ENCODE results near the gene ITPRIPL2.

ITPRIPL2 gene

GRCh38 chr16:19113577-19114358, at the start of gene ITPRIPL2:
TSS of gene ITPRIPL2 (plus strand) at chr16:19113964. CDS start at chr16:19114462, 498 bp downstream.
- no peak for DNase-seq

DNA sequence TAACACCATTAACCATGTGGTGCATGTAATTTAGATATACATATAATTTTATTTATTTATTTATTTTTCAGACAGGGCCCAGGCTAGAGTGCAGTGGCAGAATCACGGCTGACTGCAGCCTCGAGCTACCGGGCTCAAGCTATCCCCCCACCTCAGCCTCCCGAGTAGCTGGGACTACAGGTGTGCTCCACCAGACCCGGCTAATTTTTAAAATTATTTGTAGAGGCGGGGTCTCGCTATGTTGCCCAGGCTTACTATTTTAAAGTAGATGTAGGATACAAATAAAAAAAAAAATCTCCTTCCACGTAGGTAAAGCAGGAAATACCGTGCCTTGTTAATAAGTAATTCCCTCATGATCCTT, 46.8 kb upstream of the ITPRIPL2 start:
- no peak for DNase-seq

DNA sequence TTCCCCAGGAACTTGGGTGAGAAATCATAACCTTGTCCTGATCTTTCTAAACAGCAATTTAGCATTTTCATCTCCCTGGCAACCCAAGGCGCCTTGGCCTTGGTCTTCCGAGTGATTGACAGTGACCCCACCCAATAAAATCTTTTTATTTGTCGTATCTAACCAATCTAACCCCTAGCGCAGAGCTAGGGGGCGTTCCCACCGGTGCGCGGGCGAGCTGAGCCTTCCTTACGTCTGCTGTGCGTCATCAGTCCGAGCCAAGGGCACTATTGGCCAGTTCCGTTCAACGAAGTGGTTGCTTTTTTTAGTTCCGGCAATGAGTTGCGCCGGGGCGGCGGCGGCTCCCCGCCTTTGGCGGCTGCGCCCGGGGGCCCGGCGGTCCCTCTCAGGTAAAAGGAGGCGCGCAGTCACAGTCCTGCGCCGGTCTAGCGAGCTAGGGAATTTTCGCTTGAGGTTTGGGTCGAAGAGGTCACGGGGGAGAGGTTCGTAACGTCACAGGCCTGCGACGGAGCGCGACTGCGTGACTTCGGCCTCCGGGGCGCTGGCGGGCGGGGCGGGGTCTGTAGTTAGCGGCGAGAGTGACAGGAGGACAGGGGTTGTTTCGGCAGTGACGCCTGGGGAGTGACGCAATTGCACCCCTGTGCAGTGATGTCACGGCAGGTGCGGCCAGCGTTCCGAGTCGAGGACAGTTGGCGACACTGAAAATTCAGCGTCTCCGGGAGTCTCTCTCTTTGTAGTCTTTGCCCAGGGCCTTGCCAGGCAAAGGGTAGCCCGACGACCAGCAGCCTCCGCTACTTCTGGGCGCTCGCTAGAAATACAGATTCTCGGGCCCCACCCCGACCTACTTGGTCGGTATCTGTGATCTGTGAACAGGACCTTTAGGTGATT, 46.2 kb upstream of the ITPRIPL2 start, which contains the start of gene COQ7:
Gene COQ7, plus strand, starts transcription at position 266 of the 888 bp plus-strand sequence. Its CDS starts 51 bp downstream, at position 317.
- DNase-seq = peak; percentile 99

- no peak for DNase-seq
Observed at GRCh38 chr16:19068237-19068815, 45.4 kb upstream of the ITPRIPL2 start.

GRCh38 chr16:19071811-19072777, 41.7 kb upstream of the ITPRIPL2 start:
- peak; percentile 74 for DNase-seq

GRCh38 chr16:19073344-19073743, 40.4 kb upstream of the ITPRIPL2 start:
- DNase-seq = no peak

- no peak for DNase-seq
Observed at GRCh38 chr16:19073863-19074262, 39.9 kb upstream of the ITPRIPL2 start.

DNA sequence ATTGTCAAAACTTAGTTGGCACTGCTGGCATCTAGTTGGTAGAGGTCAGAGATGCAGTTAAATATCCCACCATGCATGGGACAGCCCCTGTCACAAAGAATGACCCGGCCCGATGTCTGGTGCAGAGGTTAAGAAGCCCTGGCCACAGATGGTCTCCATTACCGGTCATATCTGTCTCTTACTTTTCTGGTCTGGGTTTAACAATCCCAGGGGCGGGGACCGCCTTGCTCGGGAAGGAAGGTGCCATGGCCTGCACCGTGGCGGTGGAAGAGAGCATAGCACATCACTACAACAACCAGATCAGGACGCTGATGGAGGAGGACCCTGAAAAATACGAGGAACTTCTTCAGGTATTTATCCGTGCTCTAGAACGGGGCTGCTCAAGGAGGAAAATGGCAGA, 38.3 kb upstream of the ITPRIPL2 start:
- DNase-seq = no peak

- DNase-seq = no peak
Observed at GRCh38 chr16:19077879-19078278, 35.9 kb upstream of the ITPRIPL2 start.

- no peak for DNase-seq
Observed at GRCh38 chr16:19083670-19084069, 30.1 kb upstream of the ITPRIPL2 start.

DNA sequence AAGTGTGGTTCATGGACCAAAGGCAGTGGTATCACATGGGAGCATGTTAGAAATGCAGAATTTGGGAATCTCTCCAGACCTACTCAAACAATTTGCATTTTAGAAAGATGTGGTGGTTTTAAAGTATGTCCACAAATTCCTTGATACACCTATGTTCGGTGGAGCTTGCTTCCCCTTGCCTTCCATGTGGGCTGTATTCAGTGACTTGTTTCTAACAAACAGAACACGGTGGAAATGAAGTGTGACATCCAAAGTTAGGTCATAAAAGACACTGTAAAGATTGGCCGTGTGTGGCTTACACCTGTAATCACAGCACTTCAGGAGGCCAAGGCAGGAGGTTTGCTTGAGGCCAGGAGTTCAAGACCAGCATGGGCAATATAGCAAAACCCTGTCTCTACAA, 29.6 kb upstream of the ITPRIPL2 start:
- DNase-seq = no peak

- DNase-seq = no peak
Observed at GRCh38 chr16:19084879-19085278, 28.9 kb upstream of the ITPRIPL2 start.

DNA sequence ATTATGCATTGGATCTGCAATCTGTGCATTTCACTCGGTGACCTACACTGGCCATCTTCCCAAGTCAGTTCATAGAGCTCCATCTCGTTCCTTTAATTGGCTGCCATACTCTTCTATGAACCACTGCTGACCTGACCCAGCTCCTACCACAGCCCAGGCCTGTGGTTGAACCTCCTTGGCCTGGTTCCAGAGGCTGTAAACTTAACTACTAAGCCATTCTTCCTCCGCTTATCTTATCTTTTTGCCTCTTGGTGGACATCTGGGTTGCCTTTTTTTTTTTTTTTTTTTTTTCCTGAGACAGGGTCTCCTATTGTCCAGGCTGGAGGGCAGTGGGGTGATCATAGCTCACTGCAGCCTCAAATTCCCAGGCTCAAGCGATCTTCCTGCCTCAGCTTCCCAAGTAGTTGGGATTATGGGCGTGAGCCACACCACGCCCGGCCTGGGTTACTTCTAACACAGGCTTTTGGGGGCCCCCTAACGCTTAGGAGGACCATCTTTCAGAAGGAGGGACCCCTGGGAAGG, 28.0 kb upstream of the ITPRIPL2 start:
- no peak for DNase-seq

GRCh38 chr16:19086322-19087199, 27.2 kb upstream of the ITPRIPL2 start:
- DNase-seq = peak; percentile 95

- no peak for DNase-seq
Observed at GRCh38 chr16:19088341-19088916, 25.3 kb upstream of the ITPRIPL2 start.

DNA sequence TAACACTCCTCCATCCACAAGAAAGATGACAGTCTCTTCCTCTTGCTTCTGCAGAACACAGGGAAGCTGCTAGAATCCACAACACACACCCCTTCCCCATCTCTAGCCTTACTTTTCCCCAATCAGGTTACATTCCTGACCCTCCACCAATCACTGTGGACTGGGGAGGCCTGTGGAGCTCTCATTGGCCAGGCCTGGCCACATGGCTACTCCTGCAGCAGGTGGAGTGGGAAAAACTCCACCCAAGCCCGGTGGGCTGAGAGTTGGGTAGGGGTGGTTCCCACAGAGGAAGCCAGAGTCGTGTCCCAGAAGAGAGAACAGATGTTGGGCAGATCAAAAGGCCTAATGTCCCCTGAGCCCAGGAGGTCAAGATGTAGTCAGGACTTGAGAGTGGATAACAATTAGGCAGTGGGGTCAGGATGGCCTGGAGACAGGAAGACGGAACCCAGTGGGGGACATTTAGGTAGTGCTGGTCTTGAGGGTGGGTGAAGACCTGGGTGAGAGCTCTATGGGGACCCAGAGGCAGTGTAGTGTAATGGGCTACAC, 24.3 kb upstream of the ITPRIPL2 start:
- no peak for DNase-seq

- DNase-seq = no peak
Observed at GRCh38 chr16:19090916-19091315, 22.8 kb upstream of the ITPRIPL2 start.

- no peak for DNase-seq
Observed at GRCh38 chr16:19092653-19093410, 20.9 kb upstream of the ITPRIPL2 start.
